Mesendoderm (in vitro differentiated cells): ENCODE measurements around the gene LRIT2.

Experiments
- DNase-seq: peaks from one replicate; pipeline ENCODE4 v3.0.0; 2013
- H2AK5ac ChIP-seq: 2 replicates; pipeline ENCODE4 v1.6.1; 2013; ENCODE audit warnings: low read length, inconsistent platforms
- H2BK120ac ChIP-seq: 2 replicates; pipeline ENCODE4 v1.6.1; 2013; ENCODE audit warnings: low read depth, mild to moderate bottlenecking, low read length, moderate library complexity, mixed read lengths
- H2BK15ac ChIP-seq: replicated peaks from 2 replicates; pipeline ENCODE4 v1.6.1; 2013; ENCODE audit warnings: low read depth, mild to moderate bottlenecking, moderate library complexity
- H2BK5ac ChIP-seq: 2 replicates; pipeline ENCODE4 v1.6.1; 2013; ENCODE audit warnings: low read length, inconsistent platforms
- H3K18ac ChIP-seq: 2 replicates; pipeline ENCODE4 v1.6.1; 2013; ENCODE audit warnings: mild to moderate bottlenecking, low read length, mixed read lengths
- H3K23ac ChIP-seq: one replicate; pipeline ENCODE4 v1.6.1; 2013; ENCODE audit warnings: low read length
- H3K27ac ChIP-seq: 2 replicates; pipeline ENCODE4 v1.5.1; 2013; ENCODE audit warnings: low read depth, mild to moderate bottlenecking, inconsistent platforms, low read length, moderate library complexity
- H3K27me3 ChIP-seq: 2 replicates; pipeline ENCODE4 v1.6.1; 2013; ENCODE audit warnings: low read length, control low read depth, mild to moderate bottlenecking, inconsistent platforms; ENCODE audit not compliant: insufficient read depth, poor library complexity
- H3K36me3 ChIP-seq: 2 replicates; pipeline ENCODE4 v1.6.1; 2013; ENCODE audit warnings: low read length, inconsistent platforms; ENCODE audit not compliant: control insufficient read depth, insufficient read depth
- H3K4ac ChIP-seq: one replicate; pipeline ENCODE4 v1.6.1; 2013; ENCODE audit warnings: low read depth, mild to moderate bottlenecking, low read length, moderate library complexity
- H3K4me1 ChIP-seq: 2 replicates; pipeline ENCODE4 v1.6.1; 2013; ENCODE audit warnings: low read depth, low read length, inconsistent platforms; ENCODE audit not compliant: control insufficient read depth
- H3K4me2 ChIP-seq: 2 replicates; pipeline ENCODE4 v1.6.1; 2013; ENCODE audit warnings: low read length
- H3K4me3 ChIP-seq: 2 replicates; pipeline ENCODE4 v1.5.1; 2013; ENCODE audit warnings: mild to moderate bottlenecking, low read length
- H3K56ac ChIP-seq: one replicate; pipeline ENCODE4 v1.6.1; 2013; ENCODE audit warnings: low read length
- H3K79me1 ChIP-seq: 2 replicates; pipeline ENCODE4 v1.6.1; 2013; ENCODE audit warnings: low read length, inconsistent platforms
- H3K79me2 ChIP-seq: 2 replicates; pipeline ENCODE4 v1.6.1; 2013; ENCODE audit warnings: mild to moderate bottlenecking, low read length; ENCODE audit not compliant: control insufficient read depth, insufficient read depth
- H3K9ac ChIP-seq: 2 replicates; pipeline ENCODE4 v1.6.1; 2013; ENCODE audit warnings: low read length, inconsistent platforms
- H4K5ac ChIP-seq: one replicate; pipeline ENCODE4 v1.6.1; 2013; ENCODE audit warnings: low read length
- H4K8ac ChIP-seq: one replicate; pipeline ENCODE4 v1.6.1; 2013; ENCODE audit warnings: low read depth, mild to moderate bottlenecking, control low read depth, low read length, moderate library complexity
- WGBS: extraction: QIAGEN DNeasy Blood & Tissue Kit; methylation state at CpG from one replicate; pipeline ENCODE4 v1.1.7; 2013; ENCODE audit warnings: low lambda C conversion rate, missing lambda C conversion rate; ENCODE audit not compliant: insufficient coverage; ENCODE audit errors: extremely low coverage; 5-methylcytosine and 5-hydroxymethylcytosine counted together

Gene LRIT2

GRCh38 chr10:84247496-84247895 is 22.2 kb upstream of the LRIT2 start:
- Histone ChIP-seq H3K79me1 (no peaks in the 10 kb centered on the region), H3K27me3 (no peaks in the 10 kb centered on the region), H4K8ac (no peak overlapping the region), H2BK5ac (no peak overlapping the region), H2BK15ac (no peak overlapping the region), H4K5ac (no peak overlapping the region), H3K36me3 (no peaks in the 10 kb centered on the region), H3K9ac (no peak overlapping the region), H3K4ac (no peak overlapping the region), H3K18ac (no peak overlapping the region), H3K23ac (no peak overlapping the region), H2AK5ac (no peak overlapping the region), H3K56ac (no peak overlapping the region), H3K27ac (no peak overlapping the region), H3K4me2 (no peak overlapping the region), H3K4me1 (no peaks in the 10 kb centered on the region), H3K4me3 (no peak overlapping the region), H3K79me2 (no peaks in the 10 kb centered on the region), H2BK120ac (no peak overlapping the region)
- DNase-seq = no peak
- WGBS = no CpG with 5 or more reads among the region's 6 CpGs

- H3K18ac ChIP-seq = no peak within 1 kb of the TSS
- no peaks in the 10 kb centered on the region for H3K4me1 ChIP-seq
- no peak within 1 kb of the TSS for H2BK15ac ChIP-seq
- no peak within 1 kb of the TSS for H4K5ac ChIP-seq
- no peak within 1 kb of the TSS for H3K56ac ChIP-seq
- no CpG with 5 or more reads among the region's 9 CpGs for WGBS
- H3K27ac ChIP-seq = no peak within 1 kb of the TSS
- no peak within 1 kb of the TSS for H3K4me3 ChIP-seq
- no peaks in the 10 kb centered on the region for H3K79me2 ChIP-seq
- no peaks in the 10 kb centered on the region for H3K79me1 ChIP-seq
- DNase-seq = no peak
- H3K9ac ChIP-seq = no peak within 1 kb of the TSS
- no peak within 1 kb of the TSS for H3K23ac ChIP-seq
- no peak within 1 kb of the TSS for H2BK5ac ChIP-seq
- H4K8ac ChIP-seq = no peak within 1 kb of the TSS
- H3K27me3 ChIP-seq = no peaks in the 10 kb centered on the region
- H3K36me3 ChIP-seq = no peaks in the 10 kb centered on the region
- no peak within 1 kb of the TSS for H2BK120ac ChIP-seq
- H3K4me2 ChIP-seq = no peak within 1 kb of the TSS
- H3K4ac ChIP-seq = no peak within 1 kb of the TSS
- no peak within 1 kb of the TSS for H2AK5ac ChIP-seq
Observed at GRCh38 chr10:84244651-84245270, 19.4 kb upstream of the LRIT2 start, which contains the start of gene RGR. Gene RGR, plus strand, starts transcription at chr10:84245053. Its CDS starts 38 bp downstream, at chr10:84245091.

GRCh38 chr10:84243759-84244158 is 18.4 kb upstream of the LRIT2 start:
- H3K9ac ChIP-seq = no peak overlapping the region
- H3K18ac ChIP-seq = no peak overlapping the region
- H4K5ac ChIP-seq = no peak overlapping the region
- no peak overlapping the region for H2BK120ac ChIP-seq
- peak; percentile 44 for DNase-seq
- no peak overlapping the region for H3K4me2 ChIP-seq
- H3K27me3 ChIP-seq = no peaks in the 10 kb centered on the region
- H3K4me3 ChIP-seq = no peak overlapping the region
- no CpG with 5 or more reads among the region's 3 CpGs for WGBS
- no peak overlapping the region for H3K23ac ChIP-seq
- no peak overlapping the region for H4K8ac ChIP-seq
- no peaks in the 10 kb centered on the region for H3K36me3 ChIP-seq
- no peak overlapping the region for H3K27ac ChIP-seq
- no peak overlapping the region for H3K4ac ChIP-seq
- H3K79me1 ChIP-seq = no peaks in the 10 kb centered on the region
- no peaks in the 10 kb centered on the region for H3K4me1 ChIP-seq
- no peak overlapping the region for H2AK5ac ChIP-seq
- no peak overlapping the region for H2BK5ac ChIP-seq
- H3K56ac ChIP-seq = no peak overlapping the region
- H3K79me2 ChIP-seq = no peaks in the 10 kb centered on the region
- H2BK15ac ChIP-seq = no peak overlapping the region

GRCh38 chr10:84241185-84241790 is 15.9 kb upstream of the LRIT2 start, which contains the start of gene LRIT1:
Gene LRIT1, minus strand, starts transcription at chr10:84241546. Its CDS starts 107 bp downstream, at chr10:84241439.
- no peak within 1 kb of the TSS for H3K23ac ChIP-seq
- no peak within 1 kb of the TSS for H2BK15ac ChIP-seq

GRCh38 chr10:84238909-84239308 is 13.6 kb upstream of the LRIT2 start:
- Histone ChIP-seq H2AK5ac (no peak overlapping the region), H3K79me1 (no peaks in the 10 kb centered on the region), H3K4ac (no peak overlapping the region), H2BK120ac (no peak overlapping the region), H3K4me3 (no peak overlapping the region), H3K56ac (no peak overlapping the region), H3K4me1 (no peaks in the 10 kb centered on the region), H3K36me3 (no peaks in the 10 kb centered on the region), H3K18ac (no peak overlapping the region), H2BK5ac (no peak overlapping the region), H3K27me3 (no peaks in the 10 kb centered on the region), H3K79me2 (no peaks in the 10 kb centered on the region), H3K9ac (no peak overlapping the region), H3K23ac (no peak overlapping the region), H4K5ac (no peak overlapping the region), H3K27ac (no peak overlapping the region), H4K8ac (no peak overlapping the region), H2BK15ac (no peak overlapping the region), H3K4me2 (no peak overlapping the region)
- no CpG with 5 or more reads among the region's 3 CpGs for WGBS
- no peak for DNase-seq

More at GRCh38 chr10:84241185-84241790, 15.9 kb upstream of the LRIT2 start, which contains the start of gene LRIT1:
- no peak within 1 kb of the TSS for H4K8ac ChIP-seq
- H3K4ac ChIP-seq = no peak within 1 kb of the TSS
- H3K18ac ChIP-seq = no peak within 1 kb of the TSS
- no peak within 1 kb of the TSS for H2BK5ac ChIP-seq
- no peak within 1 kb of the TSS for H3K4me2 ChIP-seq
- no peaks in the 10 kb centered on the region for H3K79me2 ChIP-seq
- no peak within 1 kb of the TSS for H4K5ac ChIP-seq
- H3K79me1 ChIP-seq = no peaks in the 10 kb centered on the region
- no peak within 1 kb of the TSS for H3K4me3 ChIP-seq
- no peak within 1 kb of the TSS for H3K27ac ChIP-seq
- no peak within 1 kb of the TSS for H3K9ac ChIP-seq
- H3K56ac ChIP-seq = no peak within 1 kb of the TSS
- DNase-seq = no peak
- H3K27me3 ChIP-seq = no peaks in the 10 kb centered on the region
- H3K4me1 ChIP-seq = no peaks in the 10 kb centered on the region
- WGBS = no CpG with 5 or more reads among the region's 13 CpGs
- no peaks in the 10 kb centered on the region for H3K36me3 ChIP-seq
- H2AK5ac ChIP-seq = no peak within 1 kb of the TSS
- no peak within 1 kb of the TSS for H2BK120ac ChIP-seq
